DOHH2 (cell line): ENCODE data around the gene HMCN2.

Experiments
- CTCF ChIP-seq: fragments of 200-600 bp; sonication (generic); IDR thresholded peaks from one replicate; pipeline ENCODE4 v1.5.1; 2014; ENCODE audit warnings: antibody characterized with exemption, mild to moderate bottlenecking, low read depth, low read length; ENCODE audit not compliant: poor library complexity, severe bottlenecking
- EZH2phosphoT487 ChIP-seq: fragments of 200-600 bp; sonication (generic); IDR thresholded peaks from 2 replicates; pipeline ENCODE4 v1.6.1; 2017; ENCODE audit warnings: borderline replicate concordance, mild to moderate bottlenecking, antibody characterized with exemption, low read length, moderate library complexity, mixed read lengths

- TF ChIP-seq CTCF, result no peak
- no peak for TF ChIP-seq EZH2phosphoT487
These were observed 146.0 kb downstream of the HMCN2 start for GRCh38 chr9:130411566-130411915.
